ENCODE measurements around the gene ASAP2. TPM values are rescaled to one million over a fixed set of nuclear protein-coding genes. Genes with fewer than 3 reads are reported as not detected.

ASAP2 gene
- total RNA-seq, 2 experiments from 2014 or later, result 0.21 to 0.26 TPM

GRCh38 chr2:9248363-9248762 lies 41.8 kb downstream of the ASAP2 start:
- POLR2A ChIA-PET, result no interaction called here
- H3K36me3 Mint-ChIP-seq (ENCODE audit: low read depth), result no peaks in the 10 kb centered on the region
- no peak overlapping the region for H3K27ac Mint-ChIP-seq
- intact Hi-C loops (cut with DNase I, micrococcal nuclease), result no loop called here
- CTCF ChIA-PET, result no interaction called here
- ATAC-seq, result no peak
- H3K9me3 Mint-ChIP-seq (ENCODE audit: low read depth), result no peaks in the 10 kb centered on the region
- no peak overlapping the region for H3K4me3 Mint-ChIP-seq
- no peaks in the 10 kb centered on the region for H3K4me1 Mint-ChIP-seq
- no peaks in the 10 kb centered on the region for H3K27me3 Mint-ChIP-seq
- no peak for DNase-seq

DNA sequence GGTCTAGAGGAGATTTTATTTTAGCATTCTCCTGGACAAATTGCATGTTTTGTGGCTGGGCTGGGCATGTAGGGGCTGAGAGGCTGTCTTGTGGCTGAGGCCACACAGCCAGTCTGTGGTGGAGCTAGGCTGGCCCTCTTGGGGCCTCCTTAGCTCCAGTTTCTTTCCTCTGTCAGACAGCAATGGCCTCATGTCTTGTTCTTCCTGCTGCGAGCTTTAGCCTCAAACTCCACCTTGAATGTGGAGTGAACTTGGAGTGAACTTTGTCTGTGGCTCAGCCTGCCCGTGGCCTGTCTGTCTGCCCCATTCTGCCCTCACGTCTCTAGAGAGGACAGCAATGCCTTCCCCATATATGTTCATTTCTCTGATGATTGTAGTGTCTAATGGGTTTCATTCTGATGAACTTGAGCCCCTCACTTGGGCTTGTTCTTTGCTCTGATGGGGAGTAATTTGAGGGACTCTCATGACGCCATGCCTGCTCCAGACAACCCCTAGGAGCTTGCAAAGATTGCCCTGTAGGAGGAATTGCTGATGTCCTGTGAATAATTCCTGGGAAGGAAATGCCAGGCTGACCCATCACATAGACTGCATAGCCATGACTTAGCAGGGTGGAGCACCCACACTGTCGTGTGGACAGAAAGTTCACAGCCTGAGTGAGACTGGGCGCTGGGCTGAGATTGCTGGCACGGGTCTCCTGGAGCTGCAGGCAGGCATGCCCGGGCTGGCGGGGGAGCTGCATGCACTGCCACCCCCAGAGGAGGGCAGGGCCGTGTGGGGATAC lies 42.6 kb downstream of the ASAP2 start:
- H3K9me3 Mint-ChIP-seq (ENCODE audit: low read depth), result no peaks in the 10 kb centered on the region
- ChIA-PET POLR2A (no interaction called here), CTCF (no interaction called here)
- H3K4me1 Mint-ChIP-seq, result no peaks in the 10 kb centered on the region
- H3K36me3 Mint-ChIP-seq (ENCODE audit: low read depth), result no peaks in the 10 kb centered on the region
- DNase-seq (no peak), ATAC-seq (no peak)
- intact Hi-C loops (cut with DNase I, micrococcal nuclease), result no loop called here
- H3K4me3 Mint-ChIP-seq, result no peak overlapping the region
- H3K27me3 Mint-ChIP-seq, result no peaks in the 10 kb centered on the region
- no peak overlapping the region for H3K27ac Mint-ChIP-seq

DNA sequence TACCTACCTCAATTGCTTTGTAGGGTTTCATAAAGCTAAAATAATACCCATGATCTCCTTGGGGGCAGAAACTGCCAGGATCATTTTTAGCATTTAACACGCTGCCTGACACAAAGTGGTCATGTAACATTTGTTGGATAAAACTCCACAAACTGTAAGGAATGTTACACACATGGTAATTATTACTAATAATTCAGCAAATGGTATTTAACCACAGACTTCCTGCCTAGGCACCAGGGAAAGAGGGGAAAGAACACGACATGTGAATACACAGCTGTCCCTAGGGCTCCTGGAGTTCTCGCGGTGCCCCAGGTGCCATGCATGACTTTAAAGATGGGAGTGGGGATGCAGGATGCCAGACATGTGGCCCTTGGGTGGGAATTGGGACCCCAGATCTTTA lies 43.5 kb downstream of the ASAP2 start:
- H3K27me3 Mint-ChIP-seq, result no peaks in the 10 kb centered on the region
- no peaks in the 10 kb centered on the region for H3K36me3 Mint-ChIP-seq (ENCODE audit: low read depth)
- POLR2A ChIA-PET, result no interaction called here
- no peaks in the 10 kb centered on the region for H3K4me1 Mint-ChIP-seq
- CTCF ChIA-PET, result no interaction called here
- H3K27ac Mint-ChIP-seq, result no peak overlapping the region
- no peaks in the 10 kb centered on the region for H3K9me3 Mint-ChIP-seq (ENCODE audit: low read depth)
- ATAC-seq (no peak), DNase-seq (no peak)
- H3K4me3 Mint-ChIP-seq, result no peak overlapping the region
- intact Hi-C loops (cut with DNase I, micrococcal nuclease), result no loop called here

- H3K27me3 Mint-ChIP-seq, result no peaks in the 10 kb centered on the region
- no peak overlapping the region for H3K4me3 Mint-ChIP-seq
- CTCF ChIA-PET, result no interaction called here
- no peak for ATAC-seq
- intact Hi-C loops (cut with DNase I, micrococcal nuclease), result no loop called here
- DNase-seq, result no peak
- no peaks in the 10 kb centered on the region for H3K36me3 Mint-ChIP-seq (ENCODE audit: low read depth)
- H3K9me3 Mint-ChIP-seq (ENCODE audit: low read depth), result no peaks in the 10 kb centered on the region
- H3K4me1 Mint-ChIP-seq, result no peaks in the 10 kb centered on the region
- no peak overlapping the region for H3K27ac Mint-ChIP-seq
- POLR2A ChIA-PET, result no interaction called here
These were observed 44.0 kb downstream of the ASAP2 start for GRCh38 chr2:9250498-9251153.

DNA sequence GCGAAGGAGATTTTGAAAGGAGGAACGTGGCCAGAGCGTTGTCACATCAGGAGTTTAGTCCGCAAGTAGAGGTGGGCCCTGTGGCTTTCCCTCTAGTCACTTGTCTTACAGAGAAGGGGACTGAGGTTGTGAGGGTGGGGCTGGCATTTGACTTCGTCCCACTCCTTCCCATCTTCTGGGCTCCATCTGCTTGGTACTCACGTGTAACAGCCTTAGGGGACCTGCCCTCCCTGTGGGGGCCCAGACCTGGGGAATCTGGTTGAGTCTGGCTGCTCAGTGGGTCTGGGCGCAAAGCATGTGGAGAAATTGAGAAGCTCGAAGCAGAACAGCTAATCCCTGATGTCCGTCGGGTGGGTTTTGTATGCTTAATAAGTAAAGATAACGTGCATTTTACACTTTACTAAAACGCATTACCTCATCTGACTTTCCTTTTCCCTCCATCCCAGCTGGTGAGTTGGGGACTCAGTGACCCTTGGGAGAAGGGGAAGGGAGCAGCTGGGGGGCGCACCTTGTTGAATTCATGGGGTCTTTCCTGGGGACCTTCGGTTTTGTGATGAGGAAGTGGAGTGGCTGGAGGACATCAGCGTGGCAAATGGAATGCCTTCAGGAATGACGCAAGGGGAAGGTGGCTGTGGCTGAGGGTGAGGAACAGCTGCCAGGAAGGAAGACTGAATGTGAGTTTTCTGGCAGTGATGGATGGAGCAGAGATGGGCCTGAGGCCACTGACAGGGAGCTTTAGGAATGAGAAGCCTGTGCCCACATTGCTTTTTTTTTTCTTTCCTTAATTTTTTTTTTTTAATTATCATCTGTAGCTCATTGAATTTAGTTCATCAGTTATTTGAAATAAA lies 44.8 kb downstream of the ASAP2 start:
- Mint-ChIP-seq H3K9me3 (ENCODE audit: low read depth) (no peaks in the 10 kb centered on the region), H3K27ac (no peak overlapping the region), H3K4me3 (no peak overlapping the region), H3K36me3 (ENCODE audit: low read depth) (no peaks in the 10 kb centered on the region), H3K27me3 (no peaks in the 10 kb centered on the region), H3K4me1 (no peaks in the 10 kb centered on the region)
- CTCF ChIA-PET, result interaction anchor here (0.7 kb wide), 2 partner anchors 10 to 41 kb away, joined by 3 read pairs; no protein-coding TSS in a partner anchor
- no peak for DNase-seq
- intact Hi-C loops (cut with DNase I, micrococcal nuclease), result no loop called here
- ATAC-seq, result no peak
- POLR2A ChIA-PET, result no interaction called here

DNA sequence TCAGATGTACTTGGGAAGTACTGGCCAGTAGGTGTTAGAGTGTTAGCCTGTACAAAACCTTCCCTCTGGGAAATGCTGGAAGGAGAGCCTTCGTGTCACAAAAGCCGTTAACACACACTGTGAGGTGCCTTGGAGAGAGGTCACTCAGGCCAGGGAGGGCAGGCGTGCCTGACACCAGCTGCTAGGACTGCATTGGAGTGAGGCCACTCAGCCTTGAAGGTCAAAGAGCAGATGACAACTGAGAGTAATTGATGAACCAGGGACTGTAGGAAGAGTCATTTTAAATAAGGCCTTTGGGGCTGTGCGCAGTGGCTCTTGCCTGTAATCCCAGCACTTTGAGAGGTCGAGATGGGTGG lies 45.4 kb downstream of the ASAP2 start:
- Mint-ChIP-seq H3K9me3 (ENCODE audit: low read depth) (no peaks in the 10 kb centered on the region), H3K27me3 (no peaks in the 10 kb centered on the region), H3K27ac (no peak overlapping the region), H3K4me1 (no peaks in the 10 kb centered on the region), H3K36me3 (ENCODE audit: low read depth) (no peaks in the 10 kb centered on the region), H3K4me3 (no peak overlapping the region)
- DNase-seq, result no peak
- no peak for ATAC-seq
- ChIA-PET CTCF (interaction anchor here (0.7 kb wide), 2 partner anchors 9 to 41 kb away, joined by 3 read pairs; no protein-coding TSS in a partner anchor), POLR2A (no interaction called here)
- intact Hi-C loops (cut with DNase I, micrococcal nuclease), result no loop called here

- H3K36me3 Mint-ChIP-seq (ENCODE audit: low read depth), result no peaks in the 10 kb centered on the region
- no peak for ATAC-seq
- H3K9me3 Mint-ChIP-seq (ENCODE audit: low read depth), result no peaks in the 10 kb centered on the region
- ChIA-PET POLR2A (no interaction called here), CTCF (no interaction called here)
- H3K4me3 Mint-ChIP-seq, result no peak overlapping the region
- intact Hi-C loops (cut with DNase I, micrococcal nuclease), result no loop called here
- H3K27me3 Mint-ChIP-seq, result no peaks in the 10 kb centered on the region
- H3K27ac Mint-ChIP-seq, result no peak overlapping the region
- DNase-seq, result no peak
- H3K4me1 Mint-ChIP-seq, result no peaks in the 10 kb centered on the region
These were observed 48.8 kb downstream of the ASAP2 start for GRCh38 chr2:9255416-9255815.

- no peaks in the 10 kb centered on the region for H3K4me1 Mint-ChIP-seq
- H3K27me3 Mint-ChIP-seq, result no peaks in the 10 kb centered on the region
- ChIA-PET CTCF (interaction anchor here (0.7 kb wide), 1 partner anchor 79 kb away, joined by 3 read pairs; no protein-coding TSS in a partner anchor), POLR2A (no interaction called here)
- H3K4me3 Mint-ChIP-seq, result no peak overlapping the region
- intact Hi-C loops (cut with DNase I, micrococcal nuclease), result no loop called here
- DNase-seq (no peak), ATAC-seq (no peak)
- H3K36me3 Mint-ChIP-seq (ENCODE audit: low read depth), result no peaks in the 10 kb centered on the region
- H3K9me3 Mint-ChIP-seq (ENCODE audit: low read depth), result no peaks in the 10 kb centered on the region
- H3K27ac Mint-ChIP-seq, result no peak overlapping the region
These were observed 49.5 kb downstream of the ASAP2 start for GRCh38 chr2:9256147-9256546.

DNA sequence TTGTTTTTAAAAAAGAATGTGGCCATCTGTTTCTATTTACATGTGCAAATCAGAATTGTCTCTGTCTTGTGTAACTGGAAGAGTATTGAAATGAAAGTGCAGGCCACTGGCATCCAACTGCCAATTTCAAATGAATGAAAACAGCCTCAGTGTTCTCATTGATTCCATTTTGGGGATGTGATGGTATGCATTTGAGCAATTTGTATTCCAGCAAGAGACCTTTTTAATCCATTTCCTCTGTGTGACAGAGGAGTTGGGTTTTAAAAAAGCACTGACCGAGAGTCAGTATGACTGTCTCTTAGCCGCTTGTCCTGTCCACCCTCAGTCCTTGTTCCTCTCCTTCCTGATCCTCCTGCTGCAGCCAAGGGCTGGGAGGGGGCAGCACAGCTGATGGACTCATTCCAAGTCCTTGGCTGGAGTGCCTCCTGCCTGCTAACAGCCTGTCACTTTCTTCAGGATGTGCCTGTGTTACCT lies 50.0 kb downstream of the ASAP2 start:
- no peak overlapping the region for H3K27ac Mint-ChIP-seq
- intact Hi-C loops (cut with DNase I, micrococcal nuclease), result no loop called here
- DNase-seq (no peak), ATAC-seq (no peak)
- no peaks in the 10 kb centered on the region for H3K9me3 Mint-ChIP-seq (ENCODE audit: low read depth)
- H3K27me3 Mint-ChIP-seq, result no peaks in the 10 kb centered on the region
- no peaks in the 10 kb centered on the region for H3K36me3 Mint-ChIP-seq (ENCODE audit: low read depth)
- H3K4me1 Mint-ChIP-seq, result no peaks in the 10 kb centered on the region
- no peak overlapping the region for H3K4me3 Mint-ChIP-seq
- ChIA-PET CTCF (interaction anchor here (0.7 kb wide), 1 partner anchor 79 kb away, joined by 3 read pairs; no protein-coding TSS in a partner anchor), POLR2A (no interaction called here)

GRCh38 chr2:9258501-9258900 lies 51.9 kb downstream of the ASAP2 start:
- Mint-ChIP-seq H3K27ac (no peak overlapping the region), H3K27me3 (no peaks in the 10 kb centered on the region), H3K4me1 (no peaks in the 10 kb centered on the region), H3K4me3 (no peak overlapping the region), H3K36me3 (ENCODE audit: low read depth) (no peaks in the 10 kb centered on the region), H3K9me3 (ENCODE audit: low read depth) (no peaks in the 10 kb centered on the region)
- POLR2A ChIA-PET, result no interaction called here
- intact Hi-C loops (cut with DNase I, micrococcal nuclease), result no loop called here
- CTCF ChIA-PET, result interaction anchor here (0.6 to 1.1 kb wide), 2 partner anchors 114 to 514 kb away, joined by 4 to 6 read pairs; no protein-coding TSS in a partner anchor
- DNase-seq, result no peak
- no peak for ATAC-seq

DNA sequence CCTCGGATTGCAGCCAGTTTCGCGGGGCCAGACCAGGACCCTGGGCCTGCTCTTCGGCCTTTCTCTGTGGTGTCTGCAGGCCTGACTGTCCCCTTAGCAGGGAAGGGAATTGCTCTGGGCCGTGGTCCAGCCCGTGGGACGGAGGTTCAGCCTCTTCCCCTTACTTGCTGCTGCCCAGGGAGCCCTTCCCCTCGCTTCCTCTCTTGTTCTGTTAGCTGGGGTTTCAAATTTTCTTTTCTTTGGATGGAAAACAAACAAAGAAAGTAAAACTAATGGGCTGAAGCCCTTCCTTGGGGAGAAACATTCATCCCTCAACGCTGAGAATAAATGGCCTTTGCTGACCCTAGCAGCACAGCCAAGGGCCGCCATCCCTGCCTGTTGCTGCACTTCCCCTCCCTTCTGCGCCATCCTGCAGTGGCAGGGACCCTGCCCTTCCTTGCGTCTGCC lies 52.4 kb downstream of the ASAP2 start:
- Mint-ChIP-seq H3K27ac (no peak overlapping the region), H3K9me3 (ENCODE audit: low read depth) (no peaks in the 10 kb centered on the region), H3K4me1 (no peaks in the 10 kb centered on the region), H3K27me3 (no peaks in the 10 kb centered on the region), H3K36me3 (ENCODE audit: low read depth) (no peaks in the 10 kb centered on the region), H3K4me3 (no peak overlapping the region)
- DNase-seq (no peak), ATAC-seq (no peak)
- CTCF ChIA-PET, result interaction anchor here (1.1 kb wide), 1 partner anchor 114 kb away, joined by 6 read pairs; no protein-coding TSS in a partner anchor
- intact Hi-C loops (cut with DNase I, micrococcal nuclease), result no loop called here
- POLR2A ChIA-PET, result no interaction called here
